Measurements from ENCODE around the gene BIRC2. TPM values are rescaled to one million over a fixed set of nuclear protein-coding genes. Genes with fewer than 3 reads are reported as not detected.

BIRC2 gene
- total and polyA plus RNA-seq, 7 donors, result 22.5 to 55.1 (median 30.2) TPM

DNA sequence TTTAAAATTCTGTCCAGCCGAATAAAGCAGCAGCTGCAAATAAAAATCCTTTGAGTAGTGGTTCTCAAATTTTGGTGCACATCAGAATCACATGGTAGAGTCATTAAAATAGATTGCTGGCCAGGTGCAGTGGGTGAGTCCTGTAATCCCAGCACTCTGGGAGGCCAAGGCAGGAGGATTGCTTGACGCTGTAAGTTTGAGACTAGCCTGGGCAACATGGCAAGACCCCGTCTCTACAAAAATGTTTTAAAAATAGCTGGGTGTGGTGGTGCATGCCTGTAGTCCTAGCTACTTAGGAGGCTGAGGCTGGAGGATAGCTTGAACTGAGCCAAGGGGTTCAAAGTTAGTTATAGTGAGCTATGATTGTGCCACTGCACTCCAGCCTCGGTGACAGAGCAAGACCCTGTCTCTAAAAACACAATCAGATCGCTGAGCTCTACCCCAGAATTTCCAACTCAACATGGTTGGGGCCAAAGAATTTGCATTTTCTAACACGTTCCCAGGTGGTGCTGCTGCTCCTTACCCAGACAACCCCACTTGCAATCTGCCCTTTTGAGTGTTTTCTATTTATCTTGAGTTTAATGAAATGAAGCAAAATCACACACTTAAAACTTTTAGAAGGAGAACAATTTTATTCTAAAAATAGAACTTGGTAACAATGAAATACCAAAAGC lies 48.8 kb downstream of the BIRC2 start:
- Histone ChIP-seq H3K4me3 (no peak overlapping the region), H3K36me3 (ENCODE audit: insufficient read depth in 1 of 2, low read depth in 1 of 2) (peaks cover 0 to 66% of the 10 kb centered on the region in 2 donors), H3K4me1 (no peaks in the 10 kb centered on the region), H3K27ac (no peak overlapping the region), H3K9me3 (no peaks in the 10 kb centered on the region), H3K27me3 (ENCODE audit: insufficient read depth in 3 of 3, low read length in 2 of 3) (no peaks in the 10 kb centered on the region)
- ATAC-seq (no peak), DNase-seq (no peak)
- TF ChIP-seq, protein P1, sequence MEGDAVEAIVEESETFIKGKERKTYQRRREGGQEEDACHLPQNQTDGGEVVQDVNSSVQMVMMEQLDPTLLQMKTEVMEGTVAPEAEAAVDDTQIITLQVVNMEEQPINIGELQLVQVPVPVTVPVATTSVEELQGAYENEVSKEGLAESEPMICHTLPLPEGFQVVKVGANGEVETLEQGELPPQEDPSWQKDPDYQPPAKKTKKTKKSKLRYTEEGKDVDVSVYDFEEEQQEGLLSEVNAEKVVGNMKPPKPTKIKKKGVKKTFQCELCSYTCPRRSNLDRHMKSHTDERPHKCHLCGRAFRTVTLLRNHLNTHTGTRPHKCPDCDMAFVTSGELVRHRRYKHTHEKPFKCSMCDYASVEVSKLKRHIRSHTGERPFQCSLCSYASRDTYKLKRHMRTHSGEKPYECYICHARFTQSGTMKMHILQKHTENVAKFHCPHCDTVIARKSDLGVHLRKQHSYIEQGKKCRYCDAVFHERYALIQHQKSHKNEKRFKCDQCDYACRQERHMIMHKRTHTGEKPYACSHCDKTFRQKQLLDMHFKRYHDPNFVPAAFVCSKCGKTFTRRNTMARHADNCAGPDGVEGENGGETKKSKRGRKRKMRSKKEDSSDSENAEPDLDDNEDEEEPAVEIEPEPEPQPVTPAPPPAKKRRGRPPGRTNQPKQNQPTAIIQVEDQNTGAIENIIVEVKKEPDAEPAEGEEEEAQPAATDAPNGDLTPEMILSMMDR (IDR thresholded peaks at IDR 0.05), result no peak
- WGBS, 3 donors, result 81 to 84% (median 83%) methylated on average over 6 of the region's 6 CpGs
- intact Hi-C loops (cut with DNase I), result no loop called here

DNA sequence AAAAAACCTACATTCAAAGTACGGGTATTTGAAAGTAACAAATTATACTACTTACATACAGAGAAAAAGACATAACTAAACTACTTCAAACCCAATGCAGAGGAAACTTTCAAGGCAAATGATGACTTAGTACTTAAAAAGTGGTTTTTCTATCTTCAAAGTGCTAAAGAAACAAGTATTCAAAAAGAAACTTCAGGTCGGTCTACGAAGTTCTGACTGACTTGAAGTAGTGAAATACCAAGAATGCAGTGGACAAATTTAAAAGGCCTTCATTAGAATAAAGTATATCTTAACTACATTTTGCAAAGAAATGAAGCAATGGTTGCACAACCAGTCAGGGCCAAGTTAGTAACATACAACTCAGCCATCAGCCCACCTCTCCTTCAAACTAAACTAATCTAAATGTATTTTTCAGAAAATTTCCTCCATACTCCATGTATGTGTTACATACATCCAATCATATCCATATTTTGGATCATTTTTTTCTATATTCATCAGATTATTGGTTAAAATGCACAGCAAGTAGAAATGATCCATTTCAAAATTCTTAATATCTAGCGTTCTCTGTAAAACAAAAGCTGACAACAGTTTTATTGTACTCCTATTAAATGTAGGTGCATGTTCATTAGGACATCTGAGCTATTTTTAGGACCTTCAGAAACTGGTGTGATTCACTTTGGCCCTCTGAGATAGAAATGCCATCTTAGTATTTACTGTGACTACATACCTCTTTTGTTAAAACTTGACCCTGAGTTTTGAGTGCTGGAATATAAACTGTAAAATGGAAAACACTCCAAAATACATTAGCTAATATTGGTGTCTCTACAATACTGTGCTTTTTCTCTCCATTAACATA lies 49.9 kb downstream of the BIRC2 start:
- Histone ChIP-seq H3K36me3 (ENCODE audit: insufficient read depth in 1 of 2, low read depth in 1 of 2) (peaks cover 0 to 72% of the 10 kb centered on the region in 2 donors), H3K27ac (no peak overlapping the region), H3K27me3 (ENCODE audit: insufficient read depth in 3 of 3, low read length in 2 of 3) (no peaks in the 10 kb centered on the region), H3K9me3 (no peaks in the 10 kb centered on the region), H3K4me3 (no peak overlapping the region), H3K4me1 (no peaks in the 10 kb centered on the region)
- ATAC-seq, result peak in 3 of 4 donors; percentile 67 to 84 (median 78)
- intact Hi-C loops (cut with DNase I), result no loop called here
- no peak for DNase-seq
- WGBS, 3 donors, result 89 to 94% (median 90%) methylated on average over 4 of the region's 4 CpGs
- TF ChIP-seq, protein P1 (IDR thresholded peaks at IDR 0.05), result no peak

DNA sequence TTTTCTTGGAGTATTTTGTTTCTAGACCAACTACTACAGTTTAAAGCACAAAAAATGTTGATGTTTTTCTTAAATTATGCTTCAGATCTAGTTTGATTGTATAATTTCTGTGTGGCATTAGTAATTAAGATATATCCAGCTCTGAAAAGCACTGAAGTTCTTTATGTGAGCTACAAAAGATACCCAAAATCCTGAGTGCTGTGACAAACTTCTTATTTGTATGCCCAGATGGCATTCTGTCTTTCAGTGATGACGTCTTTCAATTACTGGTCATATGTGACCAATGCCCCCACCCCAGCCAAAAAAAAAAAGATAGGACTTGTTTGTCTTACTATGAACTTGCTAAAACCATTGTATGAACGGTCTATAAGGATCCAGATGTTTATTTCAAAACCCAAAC lies 51.3 kb downstream of the BIRC2 start:
- ATAC-seq, result no peak
- TF ChIP-seq, protein P1 (IDR thresholded peaks at IDR 0.05), result no peak
- intact Hi-C loops (cut with DNase I), result no loop called here
- H3K9me3 ChIP-seq, result no peaks in the 10 kb centered on the region
- no peaks in the 10 kb centered on the region for H3K27me3 ChIP-seq (ENCODE audit: insufficient read depth in 3 of 3, low read length in 2 of 3)
- no peaks in the 10 kb centered on the region for H3K4me1 ChIP-seq
- DNase-seq, result no peak
- no peak overlapping the region for H3K27ac ChIP-seq
- no peak overlapping the region for H3K4me3 ChIP-seq
- peaks cover 0 to 65% of the 10 kb centered on the region in 2 donors for H3K36me3 ChIP-seq (ENCODE audit: insufficient read depth in 1 of 2, low read depth in 1 of 2)
- 88 to 96% (median 92%) methylated on average over 2 of the region's 2 CpGs for WGBS, 3 donors

DNA sequence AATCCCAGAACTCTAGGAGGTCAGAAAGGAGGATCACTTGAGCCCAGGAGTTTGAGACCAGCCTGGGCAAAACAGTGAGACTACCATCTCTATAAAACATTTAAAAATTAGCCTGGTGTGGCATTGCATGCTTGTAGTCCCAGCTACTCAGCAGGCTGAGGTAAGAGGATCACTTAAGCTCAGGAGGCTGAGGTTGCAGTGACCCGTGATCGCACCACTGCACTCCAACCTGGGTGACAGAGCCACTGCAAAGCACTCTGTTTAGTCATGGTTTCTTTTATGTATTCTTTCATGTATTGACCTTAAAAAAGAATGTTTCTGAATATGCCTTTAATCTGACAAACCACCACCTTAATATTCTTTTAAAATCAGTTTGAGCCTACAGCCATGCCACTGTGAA lies 52.2 kb downstream of the BIRC2 start:
- Histone ChIP-seq H3K4me1 (no peaks in the 10 kb centered on the region), H3K9me3 (no peaks in the 10 kb centered on the region), H3K4me3 (no peak overlapping the region), H3K27me3 (ENCODE audit: insufficient read depth in 3 of 3, low read length in 2 of 3) (no peaks in the 10 kb centered on the region), H3K36me3 (ENCODE audit: insufficient read depth in 1 of 2, low read depth in 1 of 2) (peaks cover 0 to 70% of the 10 kb centered on the region in 2 donors), H3K27ac (no peak overlapping the region)
- ATAC-seq (no peak), DNase-seq (no peak)
- WGBS, 3 donors, result 83 to 100% (median 94%) methylated on average over 2 of the region's 2 CpGs
- TF ChIP-seq, protein P1 (IDR thresholded peaks at IDR 0.05), result no peak
- intact Hi-C loops (cut with DNase I), result no loop called here
